ENCODE results near the gene KMT2E.

The KMT2E gene

GRCh38 chr7:105130048-105130447, 116.0 kb downstream of the KMT2E start:
- ChIA-PET CTCF (no interaction called here), POLR2A (ENCODE audit: low non-redundant PET) (no interaction called here)
- no peak overlapping the region for H3K27ac ChIP-seq
- no peak for DNase-seq (ENCODE audit: low spot score)
- TF ChIP-seq, protein P1, sequence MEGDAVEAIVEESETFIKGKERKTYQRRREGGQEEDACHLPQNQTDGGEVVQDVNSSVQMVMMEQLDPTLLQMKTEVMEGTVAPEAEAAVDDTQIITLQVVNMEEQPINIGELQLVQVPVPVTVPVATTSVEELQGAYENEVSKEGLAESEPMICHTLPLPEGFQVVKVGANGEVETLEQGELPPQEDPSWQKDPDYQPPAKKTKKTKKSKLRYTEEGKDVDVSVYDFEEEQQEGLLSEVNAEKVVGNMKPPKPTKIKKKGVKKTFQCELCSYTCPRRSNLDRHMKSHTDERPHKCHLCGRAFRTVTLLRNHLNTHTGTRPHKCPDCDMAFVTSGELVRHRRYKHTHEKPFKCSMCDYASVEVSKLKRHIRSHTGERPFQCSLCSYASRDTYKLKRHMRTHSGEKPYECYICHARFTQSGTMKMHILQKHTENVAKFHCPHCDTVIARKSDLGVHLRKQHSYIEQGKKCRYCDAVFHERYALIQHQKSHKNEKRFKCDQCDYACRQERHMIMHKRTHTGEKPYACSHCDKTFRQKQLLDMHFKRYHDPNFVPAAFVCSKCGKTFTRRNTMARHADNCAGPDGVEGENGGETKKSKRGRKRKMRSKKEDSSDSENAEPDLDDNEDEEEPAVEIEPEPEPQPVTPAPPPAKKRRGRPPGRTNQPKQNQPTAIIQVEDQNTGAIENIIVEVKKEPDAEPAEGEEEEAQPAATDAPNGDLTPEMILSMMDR (conservative IDR thresholded peaks at IDR 0.05; ENCODE audit: low read depth), result no peak

GRCh38 chr7:105130580-105130979, 116.6 kb downstream of the KMT2E start:
- TF ChIP-seq, protein P1 (conservative IDR thresholded peaks at IDR 0.05; ENCODE audit: low read depth), result no peak
- POLR2A ChIA-PET (ENCODE audit: low non-redundant PET), result no interaction called here
- no peak overlapping the region for H3K27ac ChIP-seq
- CTCF ChIA-PET, result interaction anchor here (0.6 kb wide), 1 partner anchor 348 kb away, joined by 3 read pairs; no protein-coding TSS in a partner anchor
- DNase-seq (ENCODE audit: low spot score), result no peak

DNA sequence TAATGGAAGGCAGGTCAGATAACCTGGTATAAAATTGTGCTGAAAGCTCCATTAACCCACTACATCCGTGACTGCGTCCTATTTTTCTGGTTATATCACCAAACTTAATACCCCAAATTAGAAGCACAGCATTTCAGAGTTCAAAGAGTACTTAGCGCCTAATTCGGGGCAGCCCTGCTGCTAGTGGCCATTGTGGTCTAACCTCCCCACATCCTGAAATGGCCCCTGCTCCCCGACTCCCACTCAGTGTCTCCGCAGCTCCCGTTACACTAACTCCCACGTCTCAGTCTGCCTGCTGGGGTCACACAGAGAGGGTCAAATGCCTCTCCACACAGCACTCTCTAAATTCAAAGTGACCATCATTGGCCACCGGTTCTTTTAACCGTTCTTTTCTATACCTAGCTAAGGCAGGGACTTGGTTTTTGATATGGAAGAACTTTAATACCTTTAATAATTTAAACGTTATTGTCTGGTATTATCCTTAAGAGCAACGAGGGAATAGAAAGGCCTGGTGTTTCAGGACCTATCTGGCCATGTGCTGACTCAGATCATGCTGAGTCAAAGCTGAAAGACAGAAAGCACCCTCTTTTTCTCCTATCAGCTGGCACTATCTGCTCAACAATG, 117.1 kb downstream of the KMT2E start:
- TF ChIP-seq, protein P1 (conservative IDR thresholded peaks at IDR 0.05; ENCODE audit: low read depth), result no peak
- ChIA-PET CTCF (interaction anchor here (0.6 kb wide), 1 partner anchor 348 kb away, joined by 3 read pairs; no protein-coding TSS in a partner anchor), POLR2A (ENCODE audit: low non-redundant PET) (no interaction called here)
- no peak overlapping the region for H3K27ac ChIP-seq
- DNase-seq (ENCODE audit: low spot score), result no peak

GRCh38 chr7:105131890-105132289, 117.9 kb downstream of the KMT2E start:
- CTCF ChIA-PET, result interaction anchor here (0.7 kb wide), 1 partner anchor 994 kb away, joined by 4 read pairs; no protein-coding TSS in a partner anchor
- 0 out of 2 replicates have a peak overlapping the region, but pooled peaks have one; percentile 6 for H3K27ac ChIP-seq
- DNase-seq (ENCODE audit: low spot score), result no peak
- POLR2A ChIA-PET (ENCODE audit: low non-redundant PET), result no interaction called here
- TF ChIP-seq, protein P1 (conservative IDR thresholded peaks at IDR 0.05; ENCODE audit: low read depth), result no peak

- TF ChIP-seq, protein P1 (conservative IDR thresholded peaks at IDR 0.05; ENCODE audit: low read depth), result no peak
- CTCF ChIA-PET, result no interaction called here
- POLR2A ChIA-PET (ENCODE audit: low non-redundant PET), result no interaction called here
- H3K27ac ChIP-seq, result no peak overlapping the region
- no peak for DNase-seq (ENCODE audit: low spot score)
These were observed 118.3 kb downstream of the KMT2E start for GRCh38 chr7:105132335-105132734.

DNA sequence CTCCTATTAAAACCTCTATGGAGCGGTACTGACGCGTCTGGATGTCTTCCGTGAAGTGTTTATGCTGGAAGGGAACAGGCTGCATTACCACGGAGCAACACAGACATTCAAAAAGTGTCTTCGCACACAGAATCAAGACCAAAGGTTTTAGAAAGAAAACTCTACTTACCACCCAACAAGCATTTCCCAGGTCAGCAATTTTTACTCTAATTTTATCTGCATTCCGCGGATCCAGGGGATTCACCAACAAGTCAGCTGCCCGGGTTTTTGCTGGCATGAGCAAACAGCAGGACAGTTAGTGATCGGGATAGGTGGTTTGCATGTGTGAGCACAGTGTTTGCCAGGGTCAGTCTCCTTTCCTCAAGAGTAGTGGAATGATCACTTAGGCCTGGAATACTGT, 118.8 kb downstream of the KMT2E start:
- DNase-seq (ENCODE audit: low spot score), result no peak
- CTCF ChIA-PET, result no interaction called here
- H3K27ac ChIP-seq, result no peak overlapping the region
- TF ChIP-seq, protein P1 (conservative IDR thresholded peaks at IDR 0.05; ENCODE audit: low read depth), result no peak
- POLR2A ChIA-PET (ENCODE audit: low non-redundant PET), result no interaction called here

All from RWPE1 (cell line).